K562 (cell line): ENCODE measurements around the gene CYP11A1. TPM values are rescaled to one million over a fixed set of nuclear protein-coding genes. Genes with fewer than 3 reads are reported as not detected.

ENCODE experiments used
- ATAC-seq: fragments of 200-7000 bp; cut with Tn5 transposase; 3 replicates; pipeline ENCODE4 v1.9.1; 2020; ENCODE audit warnings: moderate library complexity
- BruUV-seq: library from RNA; stranded (reverse); fragments of 400-500 nt; replicated peaks from 2 replicates; lab custom pipeline; 2021; lab: Mats Ljungman, UMichigan
- CTCF ChIA-PET: fragments of 300-600 bp; formaldehyde crosslinking; extraction: SDS; loops from one replicate; lab custom pipeline; 2021; ENCODE audit warnings: low intra/inter-chr PET ratio; lab: Yijun Ruan, JAX
- POLR2A ChIA-PET: fragments of 300-600, 350-650 bp; sonication (Branson Sonifier 250); formaldehyde crosslinking; extraction: SDS; loops from one replicate; lab custom pipeline; 2021; ENCODE audit warnings: antibody characterized with exemption, inconsistent platforms; lab: Yijun Ruan, JAX
- DNase-seq, 4 experiments: peaks; one replicate each; pipeline versions ENCODE4 v3.0.0 to v3.0.0-alpha.2; 2011 to 2018; ENCODE audit warnings: low spot score in 3 of 4, mixed read lengths in 3 of 4; ENCODE audit errors: extremely low read depth in 1 of 4
- FAIRE-seq: peaks from 2 replicates; lab custom pipeline; 2011; peaks lifted over from hg19 to GRCh38; lab: Jason Lieb, UNC
- H2AFZ ChIP-seq: 2 replicates; pipeline ENCODE4 v1.6.0; 2011; ENCODE audit warnings: low read depth, low read length, control low read depth, inconsistent platforms
- H3K27ac ChIP-seq: fragments of 200-600 bp; 3 replicates; pipeline ENCODE4 v1.8.0; 2011; ENCODE audit warnings: low read depth, mild to moderate bottlenecking, control low read depth, inconsistent platforms, low read length, moderate library complexity, mixed read lengths; ENCODE audit errors: extremely low read depth
- H3K27me3 ChIP-seq, 2 experiments: fragments of 300-600 bp in 1 of 2; 2 replicates in 1 of 2; 3 replicates in 1 of 2; pipeline versions ENCODE4 v1.6.0 to v1.8.0; 2011; ENCODE audit warnings: inconsistent platforms in 2 of 2, low read length in 2 of 2, mild to moderate bottlenecking in 1 of 2, mixed read lengths in 1 of 2, moderate library complexity in 1 of 2; ENCODE audit not compliant: control insufficient read depth in 2 of 2, insufficient read depth in 2 of 2
- H3K36me3 ChIP-seq: fragments of 300-600 bp; 3 replicates; pipeline ENCODE4 v1.8.0; 2011; ENCODE audit warnings: mild to moderate bottlenecking, low read length, inconsistent platforms; ENCODE audit not compliant: control insufficient read depth, insufficient read depth
- H3K4me1 ChIP-seq, 2 experiments: fragments of 200-600 bp in 1 of 2; replicated peaks in 1 of 2; 2 replicates in 1 of 2; 3 replicates in 1 of 2; pipeline versions ENCODE4 v1.5.1 to v1.8.0; 2011; ENCODE audit warnings: inconsistent platforms in 2 of 2, low read length in 2 of 2, mild to moderate bottlenecking in 1 of 2, mixed read lengths in 1 of 2, moderate library complexity in 1 of 2; ENCODE audit not compliant: control insufficient read depth in 2 of 2, insufficient read depth in 2 of 2
- H3K4me2 ChIP-seq: 2 replicates; pipeline ENCODE4 v1.6.1; 2011; ENCODE audit warnings: low read length, control low read depth, inconsistent platforms, mixed read lengths; ENCODE audit not compliant: insufficient read depth
- H3K4me3 ChIP-seq: fragments of 200-600 bp; sonication (generic), shearing (Covaris generic); 2 replicates; pipeline ENCODE4 v1.5.1; 2016; ENCODE audit warnings: control low read depth, inconsistent platforms
- H3K79me2 ChIP-seq: fragments of 200-600 bp; 3 replicates; pipeline ENCODE4 v1.8.0; 2011; ENCODE audit warnings: low read length, inconsistent platforms; ENCODE audit not compliant: control insufficient read depth, insufficient read depth
- H3K9ac ChIP-seq, 2 experiments: 2 replicates each; pipeline versions ENCODE4 v1.6.0 to v1.6.1; 2011; ENCODE audit warnings: low read depth in 2 of 2, low read length in 2 of 2, control low read depth in 1 of 2, inconsistent platforms in 1 of 2, mild to moderate bottlenecking in 1 of 2, mixed read lengths in 1 of 2; ENCODE audit not compliant: insufficient read depth in 1 of 2
- H3K9me1 ChIP-seq: one replicate; pipeline ENCODE4 v1.6.0; 2011; ENCODE audit warnings: inconsistent platforms, mild to moderate bottlenecking, low read length, moderate library complexity; ENCODE audit not compliant: control insufficient read depth, insufficient read depth
- H3K9me3 ChIP-seq: replicated peaks from 2 replicates; pipeline ENCODE4 v1.5.1; 2011; ENCODE audit warnings: low read depth, low read length, inconsistent platforms; ENCODE audit not compliant: control insufficient read depth, insufficient read depth
- H4K20me1 ChIP-seq: replicated peaks from 2 replicates; pipeline ENCODE4 v1.6.1; 2011; ENCODE audit warnings: low read length, inconsistent platforms, mixed read lengths; ENCODE audit not compliant: control insufficient read depth, insufficient read depth
- POLR2AphosphoS2 ChIP-seq: IDR thresholded peaks from 2 replicates; pipeline ENCODE4 v1.6.1; 2012; ENCODE audit warnings: low read length, improper control_type of control experiment
- POLR2B ChIP-seq: fragments of 450-650 bp; IDR thresholded peaks from 2 replicates; pipeline ENCODE4 v1.6.1; 2018; ENCODE audit warnings: low read depth; ENCODE audit not compliant: partially characterized antibody
- POLR2G ChIP-seq: fragments of 200-400 bp; formaldehyde crosslinking; IDR thresholded peaks from 2 replicates; pipeline ENCODE4 v1.6.1; 2017; ENCODE audit warnings: low read depth, mild to moderate bottlenecking, antibody characterized with exemption, low read length, moderate library complexity
- SNIP1 ChIP-seq: fragments of 450-650 bp; IDR thresholded peaks from 2 replicates; pipeline ENCODE4 v1.7.1; 2017; ENCODE audit warnings: low read depth, mild to moderate bottlenecking
- STAT5A ChIP-seq: IDR thresholded peaks from 2 replicates; pipeline ENCODE4 v1.6.1; 2012; ENCODE audit warnings: low read length, inconsistent platforms, borderline replicate concordance
- SUPT5H ChIP-seq: fragments of 450-650 bp; IDR thresholded peaks from 2 replicates; pipeline ENCODE4 v1.6.1; 2016
- ZBTB26 ChIP-seq: fragments of 450-650 bp; formaldehyde crosslinking; IDR thresholded peaks from 2 replicates; pipeline ENCODE4 v1.4.0; 2022; ENCODE audit warnings: missing genetic modification characterization
- ZNF263 ChIP-seq: sonication (generic); formaldehyde crosslinking; IDR thresholded peaks from 2 replicates; pipeline ENCODE4 v1.8.0; 2022; ENCODE audit warnings: mild to moderate bottlenecking, missing genetic modification reagents, borderline replicate concordance
- WGBS: fragments of 100-300 bp; shearing (Covaris generic); methylation state at CpG from one replicate; pipeline ENCODE4 v1.1.6; 2016; ENCODE audit warnings: low coverage, mixed read lengths; ENCODE audit not compliant: insufficient coverage; ENCODE audit errors: missing lambda C conversion rate; 5-methylcytosine and 5-hydroxymethylcytosine counted together
- in situ Hi-C: fragments of 300-500 bp; cut with MboI; formaldehyde crosslinking; loops from 4 replicates; pipeline ENCODE4 v1.15.0; 2018; ENCODE audit warnings: inconsistent platforms, mixed read lengths
- intact Hi-C: fragments of 100-400 bp; cut with micrococcal nuclease; formaldehyde crosslinking; loops from 2 replicates; pipeline ENCODE4 v1.14.2; 2022
- polyA plus RNA-seq, 8 experiments: library from polyadenylated mRNA; depleted of rRNA in 4 of 8; stranded (reverse) in 5 of 8; unstranded in 3 of 8; fragments of >200 nt; fragmentation: Nextera tagmentation in 2 of 8; fragmentation: Illumina TruSeq in 1 of 8; extraction: Ambion mirVana in 2 of 8; extraction: Trizol in 1 of 8; gene quantifications; 2 replicates each; pipeline versions ENCODE4 v1.2.1 to v1.2.3, GENCODE V29; 2011 to 2014; ENCODE audit warnings: inconsistent platforms in 1 of 8, missing spikeins in 1 of 8
- total RNA-seq, 7 experiments: library from RNA; depleted of rRNA in 6 of 7; stranded (reverse); fragments of >200 nt in 6 of 7; fragmentation: Illumina TruSeq in 2 of 7; extraction: Trizol in 2 of 7; gene quantifications; 2 replicates each; pipeline versions ENCODE4 v1.2.1 to v1.2.3, GENCODE V29; 2011 to 2021; ENCODE audit warnings: low replicate concordance in 1 of 7

The CYP11A1 gene
- total and polyA plus RNA-seq, 9 of the 15 experiments (the other 6 are each of a cell fraction or from before 2014, with no cell fraction given): 0.06 to 0.24 (median 0.10) TPM; not detected in 4

- Histone ChIP-seq H2AFZ (no peak overlapping the region), H4K20me1 (no peaks in the 10 kb centered on the region), H3K9me3 (no peaks in the 10 kb centered on the region), H3K27me3 (no peaks in the 10 kb centered on the region), H3K9me1 (peaks cover 3% of the 10 kb centered on the region), H3K4me3 (no peak overlapping the region), H3K9ac (peak overlapping the region in 1 of 2 experiments; percentile 24; a peak in 1 of 4 replicates), H3K4me1 (peaks cover 31 to 45% of the 10 kb centered on the region in 2 experiments), H3K27ac (no peak overlapping the region), H3K4me2 (no peak overlapping the region), H3K36me3 (peaks cover 36% of the 10 kb centered on the region; the same call in 2 of the 3 replicates), H3K79me2 (no peaks in the 10 kb centered on the region)
- WGBS: 64% methylated on average over 7 of the region's 7 CpGs
- intact Hi-C loops: no loop called here
- CTCF ChIA-PET: no interaction called here
- BruUV-seq: no TSS peak
- POLR2A ChIA-PET: interaction anchor here (0.6 to 1.4 kb wide), 5 partner anchors 8 to 25 kb away, joined by 3 to 4 read pairs (median 3); no protein-coding TSS in a partner anchor
- TF ChIP-seq POLR2B (peak; percentile 18), SNIP1 (no peak), STAT5A (no peak), POLR2AphosphoS2 (0 out of 2 replicates have a peak, but pooled peaks have one; percentile 37), SUPT5H (0 out of 2 replicates have a peak, but pooled peaks have one; percentile 33), POLR2G (0 out of 2 replicates have a peak, but pooled peaks have one; percentile 25)
- in situ Hi-C loops: no loop called here
- FAIRE-seq (no peak), DNase-seq (no peak), ATAC-seq (no peak)
These were observed 41.4 kb upstream of the CYP11A1 start for GRCh38 chr15:74408815-74409214.

DNA sequence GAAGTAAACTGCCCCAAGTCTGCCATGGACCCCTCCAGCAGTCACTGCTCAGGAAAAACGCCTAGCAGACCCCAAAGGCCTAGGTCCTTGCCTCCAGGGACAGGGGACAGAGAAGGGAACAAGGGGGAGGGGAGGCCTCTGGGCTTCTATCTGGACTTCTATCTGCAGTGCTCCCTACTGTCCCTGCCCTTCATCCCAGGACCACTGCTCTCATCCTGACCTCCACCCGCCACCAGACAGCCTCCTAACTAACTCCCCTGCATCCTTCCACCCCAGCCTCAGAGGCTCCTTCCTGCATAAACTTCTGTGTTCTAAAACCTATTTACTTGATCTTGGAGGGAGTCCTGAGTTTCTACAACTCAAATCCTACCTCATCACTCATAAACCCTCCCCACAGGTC lies 40.9 kb upstream of the CYP11A1 start:
- Histone ChIP-seq H3K27ac (no peak overlapping the region), H4K20me1 (no peaks in the 10 kb centered on the region), H3K9me1 (peaks cover 3% of the 10 kb centered on the region), H3K79me2 (no peaks in the 10 kb centered on the region), H3K4me3 (no peak overlapping the region), H3K9ac (0 out of 4 replicates have a peak overlapping the region, but pooled peaks of 1 of the 2 experiments have one; percentile 24), H3K4me2 (no peak overlapping the region), H3K27me3 (no peaks in the 10 kb centered on the region), H3K9me3 (no peaks in the 10 kb centered on the region), H3K4me1 (peaks cover 35 to 49% of the 10 kb centered on the region in 2 experiments), H3K36me3 (peaks cover 32% of the 10 kb centered on the region; the same call in 2 of the 3 replicates), H2AFZ (no peak overlapping the region)
- POLR2A ChIA-PET: interaction anchor here (0.6 to 1.4 kb wide), 2 partner anchors 10 to 24 kb away, joined by 3 to 4 read pairs; no protein-coding TSS in a partner anchor
- TF ChIP-seq ZNF263 (CRISPR knock-in tag): peak; percentile 70; the same call in 1 of the 2 replicates
- no peak for TF ChIP-seq ZBTB26 (CRISPR knock-in tag)
- ATAC-seq (no peak), DNase-seq (no peak), FAIRE-seq (no peak)
- CTCF ChIA-PET: no interaction called here
- intact Hi-C loops: no loop called here
- 36% methylated on average over 2 of the region's 2 CpGs for WGBS
- in situ Hi-C loops: no loop called here
- BruUV-seq: no TSS peak
